Mammary epithelial cell (primary cell): ENCODE measurements around the gene DDX56.

ENCODE experiments used
- EZH2 ChIP-seq: IDR thresholded peaks from 2 replicates; pipeline ENCODE4 v1.6.1; 2012; ENCODE audit warnings: low read length, inconsistent platforms, borderline replicate concordance
- TF ChIP-seq, protein P1 (sequence below), 2 donors: IDR thresholded peaks in 1 of 2; conservative IDR thresholded peaks in 1 of 2; 2 replicates each; pipeline ENCODE4 v1.5.1; 2011 to 2012; ENCODE audit warnings: inconsistent platforms in 2 of 2, low read length in 2 of 2, mild to moderate bottlenecking in 2 of 2, control low read depth in 1 of 2, low read depth in 1 of 2; ENCODE audit not compliant: insufficient read depth in 1 of 2; ENCODE audit errors: extremely low read depth in 1 of 2

- TF ChIP-seq, protein P1, sequence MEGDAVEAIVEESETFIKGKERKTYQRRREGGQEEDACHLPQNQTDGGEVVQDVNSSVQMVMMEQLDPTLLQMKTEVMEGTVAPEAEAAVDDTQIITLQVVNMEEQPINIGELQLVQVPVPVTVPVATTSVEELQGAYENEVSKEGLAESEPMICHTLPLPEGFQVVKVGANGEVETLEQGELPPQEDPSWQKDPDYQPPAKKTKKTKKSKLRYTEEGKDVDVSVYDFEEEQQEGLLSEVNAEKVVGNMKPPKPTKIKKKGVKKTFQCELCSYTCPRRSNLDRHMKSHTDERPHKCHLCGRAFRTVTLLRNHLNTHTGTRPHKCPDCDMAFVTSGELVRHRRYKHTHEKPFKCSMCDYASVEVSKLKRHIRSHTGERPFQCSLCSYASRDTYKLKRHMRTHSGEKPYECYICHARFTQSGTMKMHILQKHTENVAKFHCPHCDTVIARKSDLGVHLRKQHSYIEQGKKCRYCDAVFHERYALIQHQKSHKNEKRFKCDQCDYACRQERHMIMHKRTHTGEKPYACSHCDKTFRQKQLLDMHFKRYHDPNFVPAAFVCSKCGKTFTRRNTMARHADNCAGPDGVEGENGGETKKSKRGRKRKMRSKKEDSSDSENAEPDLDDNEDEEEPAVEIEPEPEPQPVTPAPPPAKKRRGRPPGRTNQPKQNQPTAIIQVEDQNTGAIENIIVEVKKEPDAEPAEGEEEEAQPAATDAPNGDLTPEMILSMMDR (conservative IDR thresholded peaks at IDR 0.05 in 1 of 2, IDR thresholded peaks at IDR 0.05 in 1 of 2; ENCODE audit: extremely low read depth in 1 of 2, insufficient read depth in 1 of 2, low read depth in 1 of 2, low read length in 2 of 2): no peak
- TF ChIP-seq EZH2: no peak
Observed at GRCh38 chr7:44621034-44621749, 47.5 kb upstream of the DDX56 start.
